GM18861 (cell line): ENCODE data around the gene PSORS1C1.

ENCODE experiments used
- ATAC-seq: cut with Tn5 transposase; IDR thresholded peaks from one replicate; pipeline ENCODE4 v1.9.1; 2021; ENCODE audit not compliant: unreplicated experiment

PSORS1C1 gene

GRCh38 chr6:31125586-31126363, 11.2 kb downstream of the PSORS1C1 start:
- no peak for ATAC-seq

- ATAC-seq, result no peak
Measured at GRCh38 chr6:31126396-31127175, 12.0 kb downstream of the PSORS1C1 start.

- ATAC-seq, result no peak
Measured at GRCh38 chr6:31128093-31128676, 13.6 kb downstream of the PSORS1C1 start.

- no peak for ATAC-seq
Measured at GRCh38 chr6:31129130-31129529, 14.5 kb downstream of the PSORS1C1 start.

- no peak for ATAC-seq
Measured at GRCh38 chr6:31130751-31131150, 16.2 kb downstream of the PSORS1C1 start.

GRCh38 chr6:31131595-31131994, 17.0 kb downstream of the PSORS1C1 start:
- ATAC-seq, result no peak

- ATAC-seq, result no peak
Measured at GRCh38 chr6:31132806-31133205, 18.2 kb downstream of the PSORS1C1 start.

- no peak for ATAC-seq
Measured at GRCh38 chr6:31135710-31136109, 21.1 kb downstream of the PSORS1C1 start.

- ATAC-seq, result no peak
Measured at GRCh38 chr6:31138982-31139381, 24.4 kb downstream of the PSORS1C1 start, which contains the start of gene PSORS1C2. Gene PSORS1C2 (minus strand): TSS chr6:31139066. CDS start chr6:31139026, 40 bp downstream.

GRCh38 chr6:31139599-31139998, 25.0 kb downstream of the PSORS1C1 start:
- no peak for ATAC-seq

GRCh38 chr6:31140643-31141042, 26.0 kb downstream of the PSORS1C1 start:
- no peak for ATAC-seq

- no peak for ATAC-seq
Measured at GRCh38 chr6:31142361-31142761, 27.8 kb downstream of the PSORS1C1 start.

- no peak for ATAC-seq
Measured at GRCh38 chr6:31143148-31143547, 28.5 kb downstream of the PSORS1C1 start.

GRCh38 chr6:31144296-31144969, 29.8 kb downstream of the PSORS1C1 start:
- ATAC-seq, result no peak

- ATAC-seq, result no peak
Measured at GRCh38 chr6:31144970-31145340, 30.4 kb downstream of the PSORS1C1 start.

- no peak for ATAC-seq
Measured at GRCh38 chr6:31145386-31145785, 30.8 kb downstream of the PSORS1C1 start.

GRCh38 chr6:31149827-31150447, 35.3 kb downstream of the PSORS1C1 start:
- ATAC-seq, result no peak

- no peak for ATAC-seq
Measured at GRCh38 chr6:31152781-31153180, 38.2 kb downstream of the PSORS1C1 start.

GRCh38 chr6:31154436-31154835, 39.8 kb downstream of the PSORS1C1 start:
- no peak for ATAC-seq

- no peak for ATAC-seq
Measured at GRCh38 chr6:31156641-31157040, 42.0 kb downstream of the PSORS1C1 start.
